ENCODE results near the gene PPFIBP2. TPM values are rescaled to one million over a fixed set of nuclear protein-coding genes. Genes with fewer than 3 reads are reported as not detected.
A peak's percentile ranks its signal among the peaks of the same experiment; 100 is the strongest.

The PPFIBP2 gene
- total and polyA plus RNA-seq, 5 experiments from 2014 or later: 2.6 to 88.0 (median 32.2) TPM

DNA sequence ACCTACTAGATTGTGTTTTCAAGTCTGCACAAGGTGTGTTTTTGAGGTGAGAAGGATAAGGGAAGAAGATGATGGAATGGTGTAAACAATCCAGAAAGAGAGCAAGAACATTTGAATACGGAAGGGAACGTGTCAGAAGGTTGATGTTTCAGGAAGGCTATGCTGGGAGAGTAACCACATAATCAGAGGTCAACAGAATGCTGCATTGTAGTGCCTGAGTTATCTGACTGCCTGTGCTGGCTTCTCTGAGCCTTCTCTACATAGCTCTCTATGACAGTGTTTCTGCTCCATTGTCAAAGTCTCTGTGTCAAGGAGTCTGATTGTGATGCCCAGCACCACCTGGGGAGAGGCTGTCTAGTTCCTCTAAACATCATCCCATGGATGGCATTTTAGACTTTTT lies 85.4 kb downstream of the PPFIBP2 start:
- Mint-ChIP-seq H3K9me3 (no peaks in the 10 kb centered on the region), H3K27ac (no peak overlapping the region), H3K27me3 (no peaks in the 10 kb centered on the region), H3K4me1 (no peaks in the 10 kb centered on the region), H3K4me3 (no peak overlapping the region), H3K36me3 (peaks cover 0 to 26% (median 16%) of the 10 kb centered on the region in 3 donors)
- POLR2A ChIA-PET: interaction anchor here (0.7 kb wide), 2 partner anchors 13 to 52 kb away, joined by 4 to 11 read pairs; no protein-coding TSS in a partner anchor
- DNase-seq (no peak), ATAC-seq (no peak)

DNA sequence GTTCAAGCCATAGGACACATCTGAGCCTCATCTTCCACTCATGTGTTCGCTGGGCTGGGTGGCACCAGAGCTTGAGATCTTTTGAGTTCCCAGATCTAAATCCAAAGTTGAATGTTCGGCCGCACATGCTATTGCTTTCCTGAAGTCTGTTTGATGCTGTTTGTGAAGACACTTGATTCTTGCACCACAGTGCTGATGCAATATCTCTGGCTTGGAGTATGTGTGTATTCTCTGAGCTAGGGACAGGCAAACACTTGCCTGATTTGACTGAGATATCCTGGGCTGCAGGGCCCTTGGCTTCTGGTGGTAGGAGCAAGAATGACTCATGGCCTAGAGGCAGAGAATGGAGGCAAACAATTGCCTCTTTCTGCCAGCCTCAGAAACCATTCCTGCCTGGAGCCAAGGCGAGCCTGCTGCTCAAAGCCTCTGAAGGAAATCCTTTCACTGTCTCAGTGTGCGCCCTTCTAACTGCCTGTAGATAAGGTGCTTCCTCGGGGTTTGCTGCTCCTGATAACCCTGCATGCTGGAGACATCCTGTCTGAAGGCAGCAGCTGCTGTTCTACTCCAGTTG lies 86.5 kb downstream of the PPFIBP2 start:
- POLR2A ChIA-PET: no interaction called here
- Mint-ChIP-seq H3K27me3 (no peaks in the 10 kb centered on the region), H3K27ac (peak overlapping the region in 1 of 10 donors; percentile 21), H3K4me3 (no peak overlapping the region), H3K4me1 (no peaks in the 10 kb centered on the region), H3K36me3 (peaks cover 0 to 20% (median 16%) of the 10 kb centered on the region in 3 donors), H3K9me3 (no peaks in the 10 kb centered on the region)
- no peak for ATAC-seq
- no peak for DNase-seq

DNA sequence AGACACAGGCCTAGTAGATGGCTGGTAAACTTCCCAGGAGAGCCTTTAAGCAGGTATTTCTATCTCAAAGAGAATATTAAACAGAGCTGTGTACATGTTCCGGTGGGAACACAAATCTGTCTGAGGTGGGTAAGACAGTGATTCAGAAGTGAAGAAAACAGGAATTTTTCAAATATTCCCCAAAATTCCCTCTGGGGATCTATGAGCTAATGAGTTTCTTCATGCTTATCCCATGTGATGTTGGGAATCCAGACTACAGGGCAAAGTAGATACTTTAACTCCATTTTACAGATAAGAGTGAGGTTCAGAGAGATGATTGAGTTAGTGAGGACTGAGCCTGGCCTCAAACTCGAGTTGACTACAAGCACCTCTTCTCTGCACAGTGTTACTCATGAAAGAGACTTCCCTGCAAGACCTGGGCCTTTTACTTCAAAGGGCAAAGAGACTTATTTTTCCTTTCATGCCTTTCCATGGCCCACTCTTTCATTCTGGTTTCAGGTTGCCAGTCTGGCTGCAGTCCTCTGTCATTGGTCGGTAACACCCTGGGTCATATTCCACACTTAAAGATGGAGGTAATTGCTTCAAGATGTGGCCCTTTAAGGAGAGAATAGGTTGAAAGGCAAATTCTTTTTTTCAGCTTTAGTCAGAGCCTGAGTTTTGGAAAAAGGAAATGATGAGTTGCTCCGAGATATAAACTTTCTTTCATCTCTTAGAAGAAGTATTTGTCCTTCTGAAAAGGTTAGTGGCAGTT lies 89.4 kb downstream of the PPFIBP2 start:
- Mint-ChIP-seq H3K27ac (peak overlapping the region in 1 of 10 donors; percentile 19), H3K9me3 (no peaks in the 10 kb centered on the region), H3K4me3 (no peak overlapping the region), H3K27me3 (no peaks in the 10 kb centered on the region), H3K36me3 (peaks cover 0 to 11% (median 10%) of the 10 kb centered on the region in 3 donors), H3K4me1 (no peaks in the 10 kb centered on the region)
- DNase-seq: no peak
- no peak for ATAC-seq
- POLR2A ChIA-PET: no interaction called here

GRCh38 chr11:7604331-7604955 lies 90.6 kb downstream of the PPFIBP2 start:
- POLR2A ChIA-PET: no interaction called here
- H3K27me3 Mint-ChIP-seq: no peaks in the 10 kb centered on the region
- no peak overlapping the region for H3K4me3 Mint-ChIP-seq
- H3K4me1 Mint-ChIP-seq: no peaks in the 10 kb centered on the region
- DNase-seq (no peak), ATAC-seq (no peak)
- no peaks in the 10 kb centered on the region for H3K9me3 Mint-ChIP-seq
- H3K36me3 Mint-ChIP-seq: peaks cover 0 to 8% (median 7%) of the 10 kb centered on the region in 3 donors
- no peak overlapping the region for H3K27ac Mint-ChIP-seq

GRCh38 chr11:7605186-7605943 lies 91.6 kb downstream of the PPFIBP2 start:
- POLR2A ChIA-PET: no interaction called here
- H3K27me3 Mint-ChIP-seq: no peaks in the 10 kb centered on the region
- no peaks in the 10 kb centered on the region for H3K4me1 Mint-ChIP-seq
- no peak overlapping the region for H3K27ac Mint-ChIP-seq
- no peak overlapping the region for H3K4me3 Mint-ChIP-seq
- ATAC-seq (no peak), DNase-seq (no peak)
- H3K9me3 Mint-ChIP-seq: no peaks in the 10 kb centered on the region
- H3K36me3 Mint-ChIP-seq: peaks cover 0 to 18% (median 7%) of the 10 kb centered on the region in 3 donors

- DNase-seq (no peak), ATAC-seq (no peak)
- POLR2A ChIA-PET: no interaction called here
- H3K27me3 Mint-ChIP-seq: no peaks in the 10 kb centered on the region
- no peaks in the 10 kb centered on the region for H3K9me3 Mint-ChIP-seq
- no peaks in the 10 kb centered on the region for H3K4me1 Mint-ChIP-seq
- H3K4me3 Mint-ChIP-seq: no peak overlapping the region
- no peak overlapping the region for H3K27ac Mint-ChIP-seq
- peaks cover 0 to 20% (median 0%) of the 10 kb centered on the region in 3 donors for H3K36me3 Mint-ChIP-seq
These were observed 92.7 kb downstream of the PPFIBP2 start for GRCh38 chr11:7606496-7606895.

DNA sequence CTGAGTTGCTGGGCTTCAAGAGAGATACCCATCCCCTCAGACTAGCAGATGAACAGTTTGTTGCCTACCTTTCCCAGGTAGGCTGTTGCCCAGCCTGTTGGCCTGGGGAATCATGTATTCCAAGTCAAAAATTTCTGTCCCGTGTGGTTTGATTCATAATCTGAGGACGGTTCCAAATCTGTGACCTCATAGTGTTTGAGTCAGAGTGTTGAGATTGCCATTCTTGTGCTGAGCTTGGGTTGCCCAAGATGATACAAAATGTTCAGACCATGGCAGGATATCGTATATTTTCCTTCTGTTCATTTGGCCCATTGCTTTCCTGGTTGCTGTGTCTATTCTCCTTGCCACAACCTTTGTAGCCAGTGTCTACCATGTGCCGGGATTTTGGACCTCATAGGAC lies 95.2 kb downstream of the PPFIBP2 start:
- ATAC-seq (no peak), DNase-seq (no peak)
- Mint-ChIP-seq H3K36me3 (peaks cover 0 to 41% (median 0%) of the 10 kb centered on the region in 3 donors), H3K4me1 (peaks cover 0 to 2% (median 0%) of the 10 kb centered on the region in 4 donors), H3K27me3 (no peaks in the 10 kb centered on the region), H3K27ac (no peak overlapping the region), H3K9me3 (no peaks in the 10 kb centered on the region), H3K4me3 (no peak overlapping the region)
- POLR2A ChIA-PET: no interaction called here

- no peak for DNase-seq
- no peaks in the 10 kb centered on the region for H3K27me3 Mint-ChIP-seq
- H3K27ac Mint-ChIP-seq: no peak overlapping the region
- POLR2A ChIA-PET: no interaction called here
- ATAC-seq: no peak
- no peaks in the 10 kb centered on the region for H3K9me3 Mint-ChIP-seq
- no peak overlapping the region for H3K4me3 Mint-ChIP-seq
- H3K36me3 Mint-ChIP-seq: peaks cover 0 to 43% (median 0%) of the 10 kb centered on the region in 3 donors
- peaks cover 0 to 2% (median 0%) of the 10 kb centered on the region in 4 donors for H3K4me1 Mint-ChIP-seq
These were observed 95.7 kb downstream of the PPFIBP2 start for GRCh38 chr11:7609521-7609920.

GRCh38 chr11:7610393-7610792 lies 96.6 kb downstream of the PPFIBP2 start:
- peaks cover 0 to 46% (median 0%) of the 10 kb centered on the region in 3 donors for H3K36me3 Mint-ChIP-seq
- POLR2A ChIA-PET: no interaction called here
- ATAC-seq (no peak), DNase-seq (no peak)
- no peaks in the 10 kb centered on the region for H3K9me3 Mint-ChIP-seq
- H3K27ac Mint-ChIP-seq: no peak overlapping the region
- peaks cover 0 to 2% (median 0%) of the 10 kb centered on the region in 4 donors for H3K4me1 Mint-ChIP-seq
- no peaks in the 10 kb centered on the region for H3K27me3 Mint-ChIP-seq
- H3K4me3 Mint-ChIP-seq: no peak overlapping the region

- Mint-ChIP-seq H3K9me3 (no peaks in the 10 kb centered on the region), H3K27ac (no peak overlapping the region), H3K27me3 (no peaks in the 10 kb centered on the region), H3K36me3 (peaks cover 0 to 54% (median 1%) of the 10 kb centered on the region in 3 donors), H3K4me3 (no peak overlapping the region), H3K4me1 (peaks cover 0 to 2% (median 0%) of the 10 kb centered on the region in 4 donors)
- ATAC-seq (no peak), DNase-seq (no peak)
- POLR2A ChIA-PET: no interaction called here
These were observed 97.6 kb downstream of the PPFIBP2 start for GRCh38 chr11:7611411-7611810.

DNA sequence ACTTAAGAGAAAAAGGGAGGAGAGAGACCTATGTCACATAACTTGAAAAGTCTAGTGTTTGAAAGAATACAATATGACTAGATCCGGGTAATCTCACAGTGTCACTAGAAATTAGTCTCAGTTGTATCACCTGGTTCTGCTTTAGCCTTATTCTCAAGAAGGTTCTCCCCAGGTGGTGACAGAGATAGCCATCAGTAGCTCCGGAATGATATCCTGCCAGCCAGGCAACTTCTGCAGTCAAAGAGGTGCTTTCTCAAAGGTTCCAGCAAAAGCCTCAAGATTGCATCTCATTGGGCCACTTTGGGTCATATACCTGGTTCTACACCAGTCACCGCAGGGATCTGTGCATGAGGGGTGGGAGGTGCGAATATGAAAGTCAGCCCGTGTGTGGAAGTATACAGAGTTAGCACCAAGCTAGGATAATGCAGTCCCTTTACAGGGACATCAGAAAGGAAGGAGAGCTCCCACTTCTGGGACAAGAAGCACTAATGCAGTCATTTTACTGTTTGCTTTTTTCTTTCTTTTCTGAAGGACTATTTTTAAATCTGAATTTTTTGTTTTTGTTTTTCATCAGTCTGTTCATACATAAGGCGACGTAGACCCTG lies 98.4 kb downstream of the PPFIBP2 start:
- DNase-seq (no peak), ATAC-seq (no peak)
- Mint-ChIP-seq H3K9me3 (no peaks in the 10 kb centered on the region), H3K4me1 (peaks cover 0 to 2% (median 0%) of the 10 kb centered on the region in 4 donors), H3K36me3 (peaks cover 0 to 61% (median 6%) of the 10 kb centered on the region in 3 donors), H3K4me3 (no peak overlapping the region), H3K27me3 (no peaks in the 10 kb centered on the region), H3K27ac (no peak overlapping the region)
- POLR2A ChIA-PET: no interaction called here

GRCh38 chr11:7612661-7613393 lies 99.0 kb downstream of the PPFIBP2 start:
- ATAC-seq (no peak), DNase-seq (no peak)
- Mint-ChIP-seq H3K9me3 (no peaks in the 10 kb centered on the region), H3K4me3 (no peak overlapping the region), H3K4me1 (peaks cover 0 to 2% (median 0%) of the 10 kb centered on the region in 4 donors), H3K27ac (no peak overlapping the region), H3K27me3 (no peaks in the 10 kb centered on the region), H3K36me3 (peaks cover 0 to 63% (median 6%) of the 10 kb centered on the region in 3 donors)
- POLR2A ChIA-PET: no interaction called here

All from naive thymus-derived CD8-positive, alpha-beta T cell (primary cell).